ENCODE measurements around the gene KRTAP1-5.

GRCh38 chr17:41008811-41009210 lies 18.2 kb downstream of the KRTAP1-5 start, which contains the start of gene KRTAP3-1:
- TF ChIP-seq YY1 (IDR thresholded peaks at IDR 0.05; ENCODE audit: low read depth) (no peak), CTCF (IDR thresholded peaks at IDR 0.05) (no peak), NFIC (IDR thresholded peaks at IDR 0.05; ENCODE audit: borderline replicate concordance) (no peak), SMC3 (IDR thresholded peaks at IDR 0.05; ENCODE audit: low read depth, low read length) (no peak), TEAD4 (IDR thresholded peaks at IDR 0.05; ENCODE audit: borderline replicate concordance, insufficient read depth) (no peak)
- TF ChIP-seq, protein P1, sequence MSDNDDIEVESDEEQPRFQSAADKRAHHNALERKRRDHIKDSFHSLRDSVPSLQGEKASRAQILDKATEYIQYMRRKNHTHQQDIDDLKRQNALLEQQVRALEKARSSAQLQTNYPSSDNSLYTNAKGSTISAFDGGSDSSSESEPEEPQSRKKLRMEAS (IDR thresholded peaks at IDR 0.05; ENCODE audit: low read depth), result no peak
- TF ChIP-seq, protein P2, sequence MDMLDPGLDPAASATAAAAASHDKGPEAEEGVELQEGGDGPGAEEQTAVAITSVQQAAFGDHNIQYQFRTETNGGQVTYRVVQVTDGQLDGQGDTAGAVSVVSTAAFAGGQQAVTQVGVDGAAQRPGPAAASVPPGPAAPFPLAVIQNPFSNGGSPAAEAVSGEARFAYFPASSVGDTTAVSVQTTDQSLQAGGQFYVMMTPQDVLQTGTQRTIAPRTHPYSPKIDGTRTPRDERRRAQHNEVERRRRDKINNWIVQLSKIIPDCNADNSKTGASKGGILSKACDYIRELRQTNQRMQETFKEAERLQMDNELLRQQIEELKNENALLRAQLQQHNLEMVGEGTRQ (IDR thresholded peaks at IDR 0.05; ENCODE audit: borderline replicate concordance, low read depth, low read length), result no peak
- TF ChIP-seq, protein P3, sequence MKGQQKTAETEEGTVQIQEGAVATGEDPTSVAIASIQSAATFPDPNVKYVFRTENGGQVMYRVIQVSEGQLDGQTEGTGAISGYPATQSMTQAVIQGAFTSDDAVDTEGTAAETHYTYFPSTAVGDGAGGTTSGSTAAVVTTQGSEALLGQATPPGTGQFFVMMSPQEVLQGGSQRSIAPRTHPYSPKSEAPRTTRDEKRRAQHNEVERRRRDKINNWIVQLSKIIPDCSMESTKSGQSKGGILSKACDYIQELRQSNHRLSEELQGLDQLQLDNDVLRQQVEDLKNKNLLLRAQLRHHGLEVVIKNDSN (IDR thresholded peaks at IDR 0.05; ENCODE audit: borderline replicate concordance, low read depth), result no peak

Measured in SK-N-SH (cell line).